RWPE1 (cell line): ENCODE measurements around the gene NOL4L.

Source experiments
- CTCF ChIA-PET: fragments of 350-600 bp; sonication (Branson Sonifier 250); formaldehyde crosslinking; extraction: SDS; loops from one replicate; lab custom pipeline; 2021; lab: Yijun Ruan, JAX
- POLR2A ChIA-PET: fragments of 400-600 bp; formaldehyde crosslinking; extraction: SDS; loops from one replicate; lab custom pipeline; 2020; ENCODE audit warnings: antibody characterized with exemption; ENCODE audit not compliant: low non-redundant PET; lab: Yijun Ruan, JAX
- DNase-seq: peaks from one replicate; pipeline ENCODE4 v3.0.0; 2012; ENCODE audit warnings: low spot score
- H3K27ac ChIP-seq: fragments of 450-650 bp; 2 replicates; pipeline ENCODE4 v1.5.1; 2017
- TF ChIP-seq, protein P1 (sequence below): fragments of 450-650 bp; conservative IDR thresholded peaks from 2 replicates; pipeline ENCODE4 v1.5.1; 2017; ENCODE audit warnings: low read depth, mild to moderate bottlenecking

Gene NOL4L

DNA sequence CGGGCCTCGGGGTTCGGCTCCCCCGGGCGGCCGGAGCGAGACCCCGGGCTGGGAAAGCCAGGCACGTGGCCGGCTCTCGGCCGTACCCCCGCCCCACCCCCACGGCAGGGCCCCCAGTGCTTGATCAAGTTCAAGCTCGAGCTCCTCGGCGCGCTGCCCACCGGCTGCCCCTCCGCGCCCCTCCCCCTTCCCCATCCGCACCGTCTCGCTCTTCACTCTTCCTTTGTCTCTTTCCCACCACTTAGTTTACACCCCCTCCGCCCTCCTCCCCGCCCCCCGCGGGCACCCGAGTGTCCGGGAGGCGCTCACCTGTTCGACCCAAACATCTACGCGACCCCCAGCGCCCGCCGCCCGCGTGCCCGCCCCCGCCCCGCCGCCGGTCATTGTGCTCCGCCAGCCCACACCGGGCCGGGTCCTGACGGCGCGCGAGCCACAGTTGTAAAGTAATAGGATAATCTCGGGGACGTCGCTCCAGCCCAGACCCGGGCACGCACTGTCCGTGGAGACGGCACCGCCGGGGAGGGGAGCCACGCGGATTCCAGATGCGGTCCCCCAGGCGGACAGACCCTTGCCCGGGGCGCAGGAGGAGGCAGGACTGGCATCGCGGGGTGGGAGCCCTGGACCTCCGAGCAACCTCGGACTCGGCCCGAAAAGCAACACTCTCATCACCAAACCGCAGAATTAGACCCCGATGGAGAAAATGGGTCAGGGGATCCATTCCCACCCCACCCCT lies 100.7 kb downstream of the NOL4L start:
- H3K27ac ChIP-seq, result peak overlapping the region; percentile 83
- ChIA-PET CTCF (interaction anchor here (0.6 to 2.1 kb wide), 23 partner anchors 10 to 776 kb away, joined by 3 to 22 read pairs (median 4); no protein-coding TSS in a partner anchor), POLR2A (no interaction called here)
- TF ChIP-seq, protein P1, sequence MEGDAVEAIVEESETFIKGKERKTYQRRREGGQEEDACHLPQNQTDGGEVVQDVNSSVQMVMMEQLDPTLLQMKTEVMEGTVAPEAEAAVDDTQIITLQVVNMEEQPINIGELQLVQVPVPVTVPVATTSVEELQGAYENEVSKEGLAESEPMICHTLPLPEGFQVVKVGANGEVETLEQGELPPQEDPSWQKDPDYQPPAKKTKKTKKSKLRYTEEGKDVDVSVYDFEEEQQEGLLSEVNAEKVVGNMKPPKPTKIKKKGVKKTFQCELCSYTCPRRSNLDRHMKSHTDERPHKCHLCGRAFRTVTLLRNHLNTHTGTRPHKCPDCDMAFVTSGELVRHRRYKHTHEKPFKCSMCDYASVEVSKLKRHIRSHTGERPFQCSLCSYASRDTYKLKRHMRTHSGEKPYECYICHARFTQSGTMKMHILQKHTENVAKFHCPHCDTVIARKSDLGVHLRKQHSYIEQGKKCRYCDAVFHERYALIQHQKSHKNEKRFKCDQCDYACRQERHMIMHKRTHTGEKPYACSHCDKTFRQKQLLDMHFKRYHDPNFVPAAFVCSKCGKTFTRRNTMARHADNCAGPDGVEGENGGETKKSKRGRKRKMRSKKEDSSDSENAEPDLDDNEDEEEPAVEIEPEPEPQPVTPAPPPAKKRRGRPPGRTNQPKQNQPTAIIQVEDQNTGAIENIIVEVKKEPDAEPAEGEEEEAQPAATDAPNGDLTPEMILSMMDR, result no peak
- no peak for DNase-seq

DNA sequence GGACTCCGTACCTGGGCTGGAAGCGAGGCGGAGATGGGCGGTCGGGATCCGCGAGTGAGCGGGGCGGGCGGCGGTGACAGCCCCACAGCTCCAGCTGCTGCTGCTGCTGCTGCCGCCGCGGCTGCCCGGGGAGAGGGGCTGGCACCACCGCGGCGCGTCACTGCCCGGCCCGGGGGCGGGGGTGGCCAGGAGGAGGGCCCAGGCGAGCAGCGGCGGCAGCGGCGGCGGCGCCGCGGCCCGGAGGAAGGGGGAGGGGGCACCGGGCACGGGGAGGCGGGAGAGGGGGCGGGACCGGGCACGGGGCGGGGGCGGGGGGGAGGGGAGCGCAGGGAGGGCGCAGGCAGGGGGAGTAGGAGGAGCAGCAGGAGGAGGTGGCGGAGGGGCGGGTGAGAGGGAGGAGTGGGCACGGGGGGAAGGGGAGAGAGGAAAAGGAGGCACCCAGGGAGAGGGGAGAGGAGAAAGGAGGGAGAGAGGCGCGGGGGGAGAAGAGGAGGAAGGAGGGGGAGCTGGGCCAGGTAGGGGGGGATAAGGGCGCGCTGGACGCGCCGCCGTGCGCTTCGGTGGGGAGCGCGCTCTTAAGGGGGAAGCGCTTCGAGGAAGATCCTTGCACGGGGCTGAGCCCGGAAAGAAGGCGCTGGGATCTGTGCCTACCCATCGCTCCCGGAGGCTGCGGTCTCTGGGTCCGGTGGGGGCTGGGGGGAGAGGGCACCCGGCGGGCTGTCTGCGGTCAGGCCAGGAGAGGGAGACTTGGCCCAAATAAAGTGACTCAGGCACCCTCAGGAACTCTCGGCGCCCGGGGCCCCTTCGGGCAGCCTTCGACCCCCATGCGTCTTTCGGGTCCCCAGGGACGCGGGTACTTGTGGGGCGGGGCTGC lies 101.5 kb downstream of the NOL4L start:
- TF ChIP-seq, protein P1, result no peak
- DNase-seq, result peak; percentile 74
- POLR2A ChIA-PET, result interaction anchor here (0.5 kb wide), 1 partner anchor 336 kb away, joined by 3 read pairs; no protein-coding TSS in a partner anchor
- peak overlapping the region; percentile 83 for H3K27ac ChIP-seq
- CTCF ChIA-PET, result no interaction called here

DNA sequence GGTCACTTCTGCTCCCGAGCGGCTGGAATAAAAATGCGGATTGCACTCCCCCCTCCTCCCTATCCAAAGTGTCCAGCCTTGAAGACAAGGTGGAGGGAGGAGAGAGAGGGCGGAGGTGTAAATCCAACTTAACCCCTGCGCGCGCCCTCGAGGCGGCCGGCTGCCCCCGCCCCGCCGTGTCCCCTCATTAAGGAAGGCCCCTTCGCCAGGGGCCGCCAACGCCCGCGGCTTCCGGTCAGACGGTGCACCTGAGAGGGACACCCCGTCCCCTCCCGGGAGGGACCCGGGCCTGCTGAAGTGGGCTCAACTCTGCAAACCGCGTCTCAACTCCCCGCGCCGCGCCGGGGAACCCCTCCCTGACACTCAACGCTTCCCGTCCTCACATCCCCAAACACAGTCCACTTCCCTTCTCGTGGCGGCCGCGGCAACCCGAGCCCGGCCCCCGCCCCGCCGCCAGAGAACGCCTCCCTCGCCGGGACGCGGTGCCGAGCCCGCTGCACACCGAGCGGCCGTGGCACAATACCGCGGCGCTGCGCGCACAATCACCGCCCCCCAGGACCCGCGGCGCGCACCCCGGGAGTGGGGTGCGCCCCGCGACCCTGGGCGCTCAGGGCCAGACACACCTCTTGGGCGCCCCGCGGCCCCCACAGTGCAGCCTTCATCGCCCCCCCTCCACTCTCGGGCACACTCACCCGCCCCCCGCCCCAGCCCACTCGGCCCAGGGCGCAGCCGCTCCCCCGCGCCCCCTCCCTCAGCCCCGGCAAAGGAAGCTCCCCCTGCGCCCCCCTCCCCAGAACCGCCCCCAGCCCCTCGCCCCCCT lies 102.5 kb downstream of the NOL4L start:
- TF ChIP-seq, protein P1, result no peak
- DNase-seq, result no peak
- ChIA-PET POLR2A (no interaction called here), CTCF (no interaction called here)
- H3K27ac ChIP-seq, result peak overlapping the region; percentile 83

DNA sequence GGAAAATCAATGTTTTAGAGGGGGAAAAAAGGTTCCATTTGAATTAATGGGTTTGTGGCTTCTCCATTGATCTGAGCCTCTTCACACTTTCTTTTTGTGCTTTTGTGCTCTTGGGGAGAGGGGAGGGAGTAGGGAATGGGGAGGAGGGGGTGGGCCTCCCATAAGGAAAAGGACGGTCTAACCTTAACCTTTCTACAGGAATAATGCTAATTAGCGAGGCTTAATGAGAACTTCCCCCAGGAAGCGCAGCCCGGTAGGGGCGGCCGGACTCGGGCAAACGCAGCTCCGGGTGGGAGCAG lies 103.0 kb downstream of the NOL4L start:
- ChIA-PET CTCF (interaction anchor here (0.6 to 0.7 kb wide), 2 partner anchors 37 to 79 kb away, joined by 4 to 6 read pairs; no protein-coding TSS in a partner anchor), POLR2A (no interaction called here)
- TF ChIP-seq, protein P1, result no peak
- DNase-seq, result no peak
- peak overlapping the region; percentile 83 for H3K27ac ChIP-seq

DNA sequence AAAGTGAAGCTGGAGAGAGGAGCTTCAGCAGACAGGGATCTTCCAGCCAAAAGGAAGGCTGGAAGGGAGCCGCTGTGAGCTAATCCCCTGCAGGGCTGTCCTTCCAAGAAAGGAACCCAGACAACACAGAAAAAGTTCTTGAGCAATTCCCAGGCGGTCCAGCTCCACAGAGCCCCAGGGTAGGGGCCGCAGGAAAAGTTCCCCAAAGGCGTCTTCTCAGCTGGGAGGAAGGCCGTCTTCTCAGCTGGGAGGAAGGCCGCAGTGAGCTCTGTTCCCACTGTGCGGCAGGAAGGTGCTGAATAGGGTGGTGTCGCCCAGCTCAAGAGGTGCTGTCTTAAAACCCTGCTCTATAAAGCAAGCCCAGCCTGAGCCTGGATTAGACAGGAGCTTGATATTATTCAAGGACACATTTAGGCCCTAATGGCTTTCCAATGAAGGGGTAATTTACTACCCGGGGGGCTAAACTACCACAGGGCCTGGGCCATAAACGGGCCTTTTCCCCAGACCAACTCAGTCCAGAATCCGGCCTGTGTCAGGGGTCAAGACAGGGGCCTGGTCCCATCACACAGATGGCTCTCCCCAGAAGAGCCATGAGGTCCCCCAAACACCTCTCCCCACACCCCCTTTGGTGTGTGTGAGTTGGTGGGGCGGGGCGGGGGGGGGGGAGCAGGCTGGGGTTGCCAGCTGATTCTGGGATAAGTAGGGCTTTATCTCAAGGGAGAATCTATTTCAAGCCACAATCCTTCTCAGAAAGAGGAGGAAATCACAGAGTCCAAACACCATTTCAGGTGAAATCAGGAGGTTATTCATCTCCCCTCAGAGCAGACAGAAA lies 103.6 kb downstream of the NOL4L start:
- peak overlapping the region; percentile 83 for H3K27ac ChIP-seq
- ChIA-PET CTCF (interaction anchor here (0.6 to 0.7 kb wide), 5 partner anchors 38 to 298 kb away, joined by 3 to 6 read pairs (median 3); partner anchors contain the start of gene C20orf203), POLR2A (no interaction called here)
- DNase-seq, result no peak
- TF ChIP-seq, protein P1, result no peak
